ENCODE data around the gene FBXO31.
A peak's percentile ranks its signal among the peaks of the same experiment; 100 is the strongest.

The FBXO31 gene

GRCh38 chr16:87316923-87317749, 66.4 kb downstream of the FBXO31 start, which contains the start of gene C16orf95 (continued):
- TF ChIP-seq ZBTB6 (tag by site-specific recombination; IDR thresholded peaks at IDR 0.05) (no peak), ZNF549 (tag by site-specific recombination; IDR thresholded peaks at IDR 0.05) (no peak), ZNF521 (tag by site-specific recombination; IDR thresholded peaks at IDR 0.05) (no peak), ELK4 (IDR thresholded peaks at IDR 0.05; ENCODE audit: borderline replicate concordance, low read depth, low read length) (no peak), GLI2 (tag by site-specific recombination; IDR thresholded peaks at IDR 0.05; ENCODE audit: borderline replicate concordance, low read depth) (no peak), ZNF555 (tag by site-specific recombination; conservative IDR thresholded peaks at IDR 0.05) (no peak), REPIN1 (tag by site-specific recombination; IDR thresholded peaks at IDR 0.05; ENCODE audit: low read depth) (peak; percentile 85; the same call in 1 of the 2 replicates), ZNF510 (tag by site-specific recombination; IDR thresholded peaks at IDR 0.05; ENCODE audit: insufficient replicate concordance) (no peak), ZNF211 (tag by site-specific recombination; IDR thresholded peaks at IDR 0.05; ENCODE audit: low read depth) (no peak), ZNF76 (tag by site-specific recombination; IDR thresholded peaks at IDR 0.05; ENCODE audit: borderline replicate concordance, low read depth) (peak; percentile 66; the same call in 1 of the 2 replicates), ZNF623 (tag by site-specific recombination; IDR thresholded peaks at IDR 0.05) (no peak; the same call in 1 of the 2 replicates), ZNF473 (tag by site-specific recombination; IDR thresholded peaks at IDR 0.05) (no peak), ZNF114 (tag by site-specific recombination; IDR thresholded peaks at IDR 0.05) (no peak), ZFP41 (tag by site-specific recombination; IDR thresholded peaks at IDR 0.05; ENCODE audit: borderline replicate concordance) (no peak)

GRCh38 chr16:87316450-87316922, 67.1 kb downstream of the FBXO31 start:
- Histone ChIP-seq H3K4me3 (ENCODE audit: low read depth, low read length) (peak overlapping the region; percentile 87; the same call in 1 of the 2 replicates), H3K36me3 (ENCODE audit: control insufficient read depth in 2 of 2, insufficient read depth in 1 of 2, low read length in 2 of 2) (peaks cover 0 to 11% of the 10 kb centered on the region in 2 experiments; a peak in 1 of 3 replicates), H3K27ac (ENCODE audit: extremely low read depth, low read depth, low read length) (peak overlapping the region; percentile 75), H3K4me1 (ENCODE audit: control insufficient read depth, insufficient read depth, low read length) (no peaks in the 10 kb centered on the region; the same call in 1 of the 2 replicates), H3K9me3 (ENCODE audit: control insufficient read depth, insufficient read depth, low read depth, low read length) (no peaks in the 10 kb centered on the region)
- POLR2A ChIA-PET, result interaction anchor here (0.7 to 2.3 kb wide), 9 partner anchors 8 to 320 kb away, joined by 3 to 23 read pairs (median 5); partner anchors contain the start of gene FBXO31
- CTCF ChIA-PET, result interaction anchor here (0.7 to 1.2 kb wide), 4 partner anchors 18 to 752 kb away, joined by 3 to 4 read pairs (median 3); no protein-coding TSS in a partner anchor
- TF ChIP-seq ZNF792 (tag by site-specific recombination; IDR thresholded peaks at IDR 0.05) (no peak), BCL11A (tag by site-specific recombination; IDR thresholded peaks at IDR 0.05; ENCODE audit: low read depth) (no peak), ZBTB48 (tag by site-specific recombination; IDR thresholded peaks at IDR 0.05) (no peak), BCL11B (tag by site-specific recombination; IDR thresholded peaks at IDR 0.05; ENCODE audit: low read depth) (no peak), YY1 (tag by site-specific recombination; IDR thresholded peaks at IDR 0.05) (no peak), ZNF280D (tag by site-specific recombination; IDR thresholded peaks at IDR 0.05) (peak; percentile 88; the same call in 1 of the 2 replicates), ZNF664 (tag by site-specific recombination; IDR thresholded peaks at IDR 0.05) (0 out of 2 replicates have a peak, but pooled peaks have one; percentile 72), ZNF645 (tag by site-specific recombination; IDR thresholded peaks at IDR 0.05) (no peak), TCF7L2 (IDR thresholded peaks at IDR 0.05; ENCODE audit: borderline replicate concordance, low read depth, low read length) (no peak), ZNF707 (tag by site-specific recombination; IDR thresholded peaks at IDR 0.05) (no peak), ZNF324 (tag by site-specific recombination; IDR thresholded peaks at IDR 0.05) (no peak), SP3 (tag by site-specific recombination; IDR thresholded peaks at IDR 0.05) (no peak), ZNF175 (tag by site-specific recombination; IDR thresholded peaks at IDR 0.05) (no peak), ZNF571 (tag by site-specific recombination; IDR thresholded peaks at IDR 0.05) (no peak), ZNF350 (tag by site-specific recombination; IDR thresholded peaks at IDR 0.05) (no peak), ZBTB21 (tag by site-specific recombination; IDR thresholded peaks at IDR 0.05) (no peak), ZNF416 (tag by site-specific recombination; IDR thresholded peaks at IDR 0.05) (no peak)

Measured in HEK293 (cell line).